Ovary (tissue), 9 donors: ENCODE measurements around the gene KCTD11. TPM values are rescaled to one million over a fixed set of nuclear protein-coding genes. Genes with fewer than 3 reads are reported as not detected.

Experiments used
- DNase-seq, 5 donors: peaks; one replicate each; pipeline ENCODE4 v3.0.0-alpha.2; 2019 to 2020
- H3K27ac ChIP-seq, 2 donors: fragments of 200-600 bp; one replicate each; pipeline versions ENCODE4 v1.5.1 to v1.8.0; 2019 to 2022
- H3K27me3 ChIP-seq: fragments of 200-600 bp; one replicate; pipeline ENCODE4 v1.8.0; 2022
- H3K36me3 ChIP-seq: fragments of 200-600 bp; sonication (generic); one replicate; pipeline ENCODE4 v1.5.1; 2019
- H3K4me1 ChIP-seq: one replicate; pipeline ENCODE4 v1.8.1; 2013; ENCODE audit warnings: mild to moderate bottlenecking, moderate library complexity; ENCODE audit not compliant: insufficient read depth
- H3K4me3 ChIP-seq: fragments of 200-600 bp; sonication (generic); one replicate; pipeline ENCODE4 v1.5.1; 2017
- H3K9me3 ChIP-seq, 2 donors: fragments of 200-600 bp in 1 of 2; sonication (generic) in 1 of 2; one replicate each; pipeline versions ENCODE4 v1.5.1 to v1.8.1; 2013 to 2019; ENCODE audit warnings: mild to moderate bottlenecking in 1 of 2, moderate library complexity in 1 of 2
- CTCF ChIP-seq, 3 donors: fragments of 450-650 bp in 2 of 3; fragments of 200-600 bp in 1 of 3; IDR thresholded peaks; one replicate each; pipeline versions ENCODE4 v1.5.1 to v1.8.0; 2016 to 2022; ENCODE audit warnings: antibody characterized with exemption in 3 of 3, mild to moderate bottlenecking in 1 of 3
- EP300 ChIP-seq: sonication (generic); formaldehyde crosslinking; IDR thresholded peaks from one replicate; pipeline ENCODE4 v1.6.1; 2017; ENCODE audit warnings: antibody characterized with exemption
- POLR2A ChIP-seq: fragments of 450-650 bp; IDR thresholded peaks from one replicate; pipeline ENCODE4 v1.6.1; 2017; ENCODE audit warnings: antibody characterized with exemption, mild to moderate bottlenecking, moderate library complexity
- WGBS, 3 donors: extraction: QIAGEN DNeasy Blood & Tissue Kit in 1 of 3; methylation state at CpG; one replicate each; pipeline versions ENCODE4 v1.1.5 to v1.1.7; 2013 to 2017; 5-methylcytosine and 5-hydroxymethylcytosine counted together
- intact Hi-C, 4 donors: fragments of 100-400 bp; cut with DNase I; formaldehyde crosslinking; loops; one replicate each; pipeline versions ENCODE4 v1.11.0 to v1.15.1; 2022 to 2023
- polyA plus RNA-seq, 2 donors: library from polyadenylated mRNA; stranded (reverse); fragments of 200-250 nt in 1 of 2; fragments of 350-450 nt in 1 of 2; fragmentation: Illumina TruSeq in 1 of 2; extraction: RNeasy Lipid Tissue Mini Kit (QIAGEN cat#74804) in 1 of 2; gene quantifications; one replicate each; pipeline ENCODE4 v1.2.3, GENCODE V29; 2013 to 2014
- total RNA-seq, 7 donors: library from RNA; depleted of rRNA in 2 of 7; stranded (reverse); fragments of >200 nt in 2 of 7; fragmentation: NEBNext Ultra II Directional in 3 of 7; extraction: Animal tissue kit (Norgen Biotek cat#: 25700) in 3 of 7; gene quantifications; one replicate each; pipeline versions ENCODE4 v1.1.0 to v1.2.4, GENCODE V29; 2016 to 2023
- donor health status: DM: no; HTN: no; CAD: no; lungs with moderate emphysema.
- donor health status: DM: no; HTN: no; CAD: no.
- donor health status: Bipolar disorder and iron deficiency.
- donor health status: DM: yes; HTN: yes; CAD: no.
- donor health status: DM: no; HTN: no; CAD: no.
- donor health status: DM: yes; HTN: yes; CAD: no.

The KCTD11 gene
- total and polyA plus RNA-seq, 9 donors: 5.1 to 12.9 (median 10.5) TPM

- no peak for DNase-seq
- Histone ChIP-seq H3K4me3 (no peak overlapping the region), H3K4me1 (peaks cover 5% of the 10 kb centered on the region), H3K27me3 (no peaks in the 10 kb centered on the region), H3K9me3 (no peaks in the 10 kb centered on the region), H3K36me3 (no peaks in the 10 kb centered on the region), H3K27ac (no peak overlapping the region)
- TF ChIP-seq CTCF (IDR thresholded peaks at IDR 0.05) (no peak), POLR2A (no peak), EP300 (no peak)
- 87 to 89% (median 89%) methylated on average over 2 of the region's 2 CpGs for WGBS, 3 donors
- intact Hi-C loops: no loop called here
Observed at GRCh38 chr17:7391307-7391706, 39.3 kb downstream of the KCTD11 start.

- Histone ChIP-seq H3K9me3 (no peaks in the 10 kb centered on the region), H3K27ac (no peak overlapping the region), H3K27me3 (no peaks in the 10 kb centered on the region), H3K36me3 (no peaks in the 10 kb centered on the region), H3K4me1 (peaks cover 5% of the 10 kb centered on the region), H3K4me3 (peak overlapping the region; percentile 63)
- intact Hi-C loops: no loop called here
- DNase-seq: peak in 3 of 5 donors; percentile 44 to 51 (median 48)
- TF ChIP-seq POLR2A (no peak), CTCF (IDR thresholded peaks at IDR 0.05) (no peak), EP300 (no peak)
- WGBS, 3 donors: 60 to 66% (median 64%) methylated on average over 42 of the region's 42 CpGs
Observed at GRCh38 chr17:7392696-7393612, 41.0 kb downstream of the KCTD11 start.

GRCh38 chr17:7393613-7394451, 41.9 kb downstream of the KCTD11 start:
- DNase-seq: peak in 2 of 5 donors; percentile 44 to 57
- Histone ChIP-seq H3K27ac (peak overlapping the region; percentile 37 to 94), H3K36me3 (no peaks in the 10 kb centered on the region), H3K27me3 (no peaks in the 10 kb centered on the region), H3K4me1 (peaks cover 5% of the 10 kb centered on the region), H3K4me3 (peak overlapping the region; percentile 63), H3K9me3 (no peaks in the 10 kb centered on the region)
- intact Hi-C loops: no loop called here
- WGBS, 3 donors: 3% methylated on average over 46 to 48 of the region's 48 CpGs
- TF ChIP-seq EP300 (no peak), POLR2A (no peak), CTCF (IDR thresholded peaks at IDR 0.05) (no peak)

- H3K27me3 ChIP-seq: no peaks in the 10 kb centered on the region
- TF ChIP-seq POLR2A: peak; percentile 94
- no peak for TF ChIP-seq EP300
- TF ChIP-seq CTCF (IDR thresholded peaks at IDR 0.05): peak; percentile 29 to 51 (median 42)
- H3K4me3 ChIP-seq: peak within 1 kb of the TSS; percentile 63
- H3K36me3 ChIP-seq: no peaks in the 10 kb centered on the region
- H3K4me1 ChIP-seq: peaks cover 5% of the 10 kb centered on the region
- DNase-seq: peak; percentile 85 to 92 (median 88)
- WGBS, 3 donors: 0 to 1% (median 1%) methylated on average over 45 to 71 of the region's 71 CpGs
- H3K27ac ChIP-seq: peak within 1 kb of the TSS; percentile 37 to 94
- H3K9me3 ChIP-seq: no peaks in the 10 kb centered on the region
- intact Hi-C loops: no loop called here
Observed at GRCh38 chr17:7394452-7395191, 42.7 kb downstream of the KCTD11 start, which contains the start of gene PLSCR3. Gene PLSCR3 (minus strand): TSS chr17:7394525. CDS start chr17:7394110, 415 bp downstream.
